Skeletal muscle satellite cell (primary cell): ENCODE results near the gene LAT.

Source experiments
- H3K27me3 ChIP-seq: 2 replicates; pipeline ENCODE4 v1.7.0; 2013; ENCODE audit warnings: low read length; ENCODE audit not compliant: control insufficient read depth, insufficient read depth
- H3K36me3 ChIP-seq: 2 replicates; pipeline ENCODE4 v1.7.0; 2013; ENCODE audit warnings: mild to moderate bottlenecking, control low read depth, low read length; ENCODE audit not compliant: insufficient read depth
- H3K4me1 ChIP-seq: 2 replicates; pipeline ENCODE4 v1.7.0; 2013; ENCODE audit warnings: low read length; ENCODE audit not compliant: control insufficient read depth, insufficient read depth
- H3K4me2 ChIP-seq: 2 replicates; pipeline ENCODE4 v1.7.0; 2013; ENCODE audit warnings: mild to moderate bottlenecking, low read length
- H3K4me3 ChIP-seq: 2 replicates; pipeline ENCODE4 v1.7.0; 2013; ENCODE audit warnings: low read length
- H3K9ac ChIP-seq: 2 replicates; pipeline ENCODE4 v1.7.0; 2013; ENCODE audit warnings: mild to moderate bottlenecking, low read depth, low read length, moderate library complexity
- H3K9me3 ChIP-seq: replicated peaks from 2 replicates; pipeline ENCODE4 v1.7.0; 2013; ENCODE audit warnings: mild to moderate bottlenecking, control low read depth, low read length

Gene LAT

GRCh38 chr16:28980929-28981328 is 3.9 kb upstream of the LAT start:
- Histone ChIP-seq H3K4me2 (no peak overlapping the region), H3K27me3 (no peaks in the 10 kb centered on the region), H3K9ac (no peak overlapping the region), H3K4me1 (peaks cover 7% of the 10 kb centered on the region), H3K36me3 (peaks cover 54% of the 10 kb centered on the region), H3K9me3 (peaks cover 4% of the 10 kb centered on the region), H3K4me3 (no peak overlapping the region)

GRCh38 chr16:28981517-28981916 is 3.3 kb upstream of the LAT start:
- H3K4me1 ChIP-seq = peaks cover 1% of the 10 kb centered on the region
- H3K9ac ChIP-seq = no peak overlapping the region
- H3K4me2 ChIP-seq = no peak overlapping the region
- H3K36me3 ChIP-seq = peaks cover 58% of the 10 kb centered on the region
- H3K9me3 ChIP-seq = peaks cover 4% of the 10 kb centered on the region
- H3K4me3 ChIP-seq = no peak overlapping the region
- no peaks in the 10 kb centered on the region for H3K27me3 ChIP-seq

GRCh38 chr16:28982418-28982817 is 2.4 kb upstream of the LAT start:
- Histone ChIP-seq H3K4me2 (no peak overlapping the region), H3K9ac (no peak overlapping the region), H3K4me1 (no peaks in the 10 kb centered on the region), H3K4me3 (no peak overlapping the region), H3K9me3 (peaks cover 4% of the 10 kb centered on the region), H3K27me3 (no peaks in the 10 kb centered on the region), H3K36me3 (peaks cover 66% of the 10 kb centered on the region)

GRCh38 chr16:28982949-28983348 is 1.9 kb upstream of the LAT start:
- Histone ChIP-seq H3K4me1 (no peaks in the 10 kb centered on the region), H3K4me3 (no peak overlapping the region), H3K27me3 (no peaks in the 10 kb centered on the region), H3K4me2 (no peak overlapping the region), H3K36me3 (peaks cover 70% of the 10 kb centered on the region), H3K9ac (no peak overlapping the region), H3K9me3 (peaks cover 4% of the 10 kb centered on the region)

- Histone ChIP-seq H3K27me3 (no peaks in the 10 kb centered on the region), H3K9ac (no peak overlapping the region), H3K4me1 (no peaks in the 10 kb centered on the region), H3K36me3 (peaks cover 73% of the 10 kb centered on the region), H3K4me2 (no peak overlapping the region), H3K4me3 (no peak overlapping the region), H3K9me3 (peaks cover 4% of the 10 kb centered on the region)
These were observed 1.2 kb upstream of the LAT start for GRCh38 chr16:28983644-28984043.

GRCh38 chr16:28984091-28984490 is 761 bp upstream of the LAT start:
- Histone ChIP-seq H3K9me3 (peaks cover 4% of the 10 kb centered on the region), H3K4me2 (no peak overlapping the region), H3K9ac (no peak overlapping the region), H3K4me1 (no peaks in the 10 kb centered on the region), H3K36me3 (peaks cover 69% of the 10 kb centered on the region), H3K4me3 (no peak overlapping the region), H3K27me3 (no peaks in the 10 kb centered on the region)

- H3K9me3 ChIP-seq = peaks cover 4% of the 10 kb centered on the region
- H3K4me2 ChIP-seq = no peak overlapping the region
- no peak overlapping the region for H3K9ac ChIP-seq
- no peaks in the 10 kb centered on the region for H3K27me3 ChIP-seq
- no peaks in the 10 kb centered on the region for H3K4me1 ChIP-seq
- no peak overlapping the region for H3K4me3 ChIP-seq
- H3K36me3 ChIP-seq = peaks cover 64% of the 10 kb centered on the region
These were observed 574 bp downstream of the LAT start for GRCh38 chr16:28985211-28986041.

- H3K4me1 ChIP-seq = no peaks in the 10 kb centered on the region
- H3K4me2 ChIP-seq = no peak overlapping the region
- H3K27me3 ChIP-seq = no peaks in the 10 kb centered on the region
- peaks cover 59% of the 10 kb centered on the region for H3K36me3 ChIP-seq
- peaks cover 4% of the 10 kb centered on the region for H3K9me3 ChIP-seq
- no peak overlapping the region for H3K4me3 ChIP-seq
- H3K9ac ChIP-seq = no peak overlapping the region
These were observed 1.2 kb downstream of the LAT start for GRCh38 chr16:28986046-28986445.

GRCh38 chr16:28986492-28986891 is 1.6 kb downstream of the LAT start:
- Histone ChIP-seq H3K27me3 (no peaks in the 10 kb centered on the region), H3K36me3 (peaks cover 55% of the 10 kb centered on the region), H3K9ac (no peak overlapping the region), H3K4me2 (no peak overlapping the region), H3K4me3 (no peak overlapping the region), H3K4me1 (no peaks in the 10 kb centered on the region), H3K9me3 (peaks cover 2% of the 10 kb centered on the region)

- Histone ChIP-seq H3K9ac (no peak overlapping the region), H3K4me3 (no peak overlapping the region), H3K9me3 (no peaks in the 10 kb centered on the region), H3K36me3 (peaks cover 47% of the 10 kb centered on the region), H3K4me2 (no peak overlapping the region), H3K27me3 (no peaks in the 10 kb centered on the region), H3K4me1 (no peaks in the 10 kb centered on the region)
These were observed 2.5 kb downstream of the LAT start for GRCh38 chr16:28987170-28987853.

- H3K36me3 ChIP-seq = peaks cover 31% of the 10 kb centered on the region
- H3K9ac ChIP-seq = no peak overlapping the region
- no peak overlapping the region for H3K4me3 ChIP-seq
- no peaks in the 10 kb centered on the region for H3K4me1 ChIP-seq
- H3K4me2 ChIP-seq = no peak overlapping the region
- H3K27me3 ChIP-seq = no peaks in the 10 kb centered on the region
- no peaks in the 10 kb centered on the region for H3K9me3 ChIP-seq
These were observed 4.5 kb downstream of the LAT start for GRCh38 chr16:28989363-28989762.
